K562 (cell line): ENCODE results near the gene GOLGA6L2. TPM values are rescaled to one million over a fixed set of nuclear protein-coding genes. Genes with fewer than 3 reads are reported as not detected.

Experiments
- ATAC-seq: fragments of 200-7000 bp; cut with Tn5 transposase; 3 replicates; pipeline ENCODE4 v1.9.1; 2020; ENCODE audit warnings: moderate library complexity
- Bru-seq: library from RNA; stranded (reverse); fragments of 400-500 nt; gene quantifications from one replicate; lab custom pipeline; 2021; lab: Mats Ljungman, UMichigan
- BruChase-seq, 2 experiments: library from RNA; stranded (reverse); fragments of 400-500 nt; gene quantifications; one replicate each; lab custom pipeline; 2021; lab: Mats Ljungman, UMichigan
- BruUV-seq: library from RNA; stranded (reverse); fragments of 400-500 nt; replicated peaks from 2 replicates; lab custom pipeline; 2021; lab: Mats Ljungman, UMichigan
- CTCF ChIA-PET: fragments of 300-600 bp; formaldehyde crosslinking; extraction: SDS; loops from one replicate; lab custom pipeline; 2021; ENCODE audit warnings: low intra/inter-chr PET ratio; lab: Yijun Ruan, JAX
- POLR2A ChIA-PET: fragments of 300-600, 350-650 bp; sonication (Branson Sonifier 250); formaldehyde crosslinking; extraction: SDS; loops from one replicate; lab custom pipeline; 2021; ENCODE audit warnings: antibody characterized with exemption, inconsistent platforms; lab: Yijun Ruan, JAX
- DNase-seq, 4 experiments: peaks; one replicate each; pipeline versions ENCODE4 v3.0.0 to v3.0.0-alpha.2; 2011 to 2018; ENCODE audit warnings: low spot score in 3 of 4, mixed read lengths in 3 of 4; ENCODE audit errors: extremely low read depth in 1 of 4
- FAIRE-seq: peaks from 2 replicates; lab custom pipeline; 2011; peaks lifted over from hg19 to GRCh38; lab: Jason Lieb, UNC
- H2AFZ ChIP-seq: 2 replicates; pipeline ENCODE4 v1.6.0; 2011; ENCODE audit warnings: low read depth, low read length, control low read depth, inconsistent platforms
- H3K27ac ChIP-seq: fragments of 200-600 bp; 3 replicates; pipeline ENCODE4 v1.8.0; 2011; ENCODE audit warnings: low read depth, mild to moderate bottlenecking, control low read depth, inconsistent platforms, low read length, moderate library complexity, mixed read lengths; ENCODE audit errors: extremely low read depth
- H3K27me3 ChIP-seq, 2 experiments: fragments of 300-600 bp in 1 of 2; 2 replicates in 1 of 2; 3 replicates in 1 of 2; pipeline versions ENCODE4 v1.6.0 to v1.8.0; 2011; ENCODE audit warnings: inconsistent platforms in 2 of 2, low read length in 2 of 2, mild to moderate bottlenecking in 1 of 2, mixed read lengths in 1 of 2, moderate library complexity in 1 of 2; ENCODE audit not compliant: control insufficient read depth in 2 of 2, insufficient read depth in 2 of 2
- H3K36me3 ChIP-seq: fragments of 300-600 bp; 3 replicates; pipeline ENCODE4 v1.8.0; 2011; ENCODE audit warnings: mild to moderate bottlenecking, low read length, inconsistent platforms; ENCODE audit not compliant: control insufficient read depth, insufficient read depth
- H3K4me1 ChIP-seq, 2 experiments: fragments of 200-600 bp in 1 of 2; replicated peaks in 1 of 2; 2 replicates in 1 of 2; 3 replicates in 1 of 2; pipeline versions ENCODE4 v1.5.1 to v1.8.0; 2011; ENCODE audit warnings: inconsistent platforms in 2 of 2, low read length in 2 of 2, mild to moderate bottlenecking in 1 of 2, mixed read lengths in 1 of 2, moderate library complexity in 1 of 2; ENCODE audit not compliant: control insufficient read depth in 2 of 2, insufficient read depth in 2 of 2
- H3K4me2 ChIP-seq: 2 replicates; pipeline ENCODE4 v1.6.1; 2011; ENCODE audit warnings: low read length, control low read depth, inconsistent platforms, mixed read lengths; ENCODE audit not compliant: insufficient read depth
- H3K4me3 ChIP-seq: fragments of 200-600 bp; sonication (generic), shearing (Covaris generic); 2 replicates; pipeline ENCODE4 v1.5.1; 2016; ENCODE audit warnings: control low read depth, inconsistent platforms
- H3K79me2 ChIP-seq: fragments of 200-600 bp; 3 replicates; pipeline ENCODE4 v1.8.0; 2011; ENCODE audit warnings: low read length, inconsistent platforms; ENCODE audit not compliant: control insufficient read depth, insufficient read depth
- H3K9ac ChIP-seq, 2 experiments: 2 replicates each; pipeline versions ENCODE4 v1.6.0 to v1.6.1; 2011; ENCODE audit warnings: low read depth in 2 of 2, low read length in 2 of 2, control low read depth in 1 of 2, inconsistent platforms in 1 of 2, mild to moderate bottlenecking in 1 of 2, mixed read lengths in 1 of 2; ENCODE audit not compliant: insufficient read depth in 1 of 2
- H3K9me1 ChIP-seq: one replicate; pipeline ENCODE4 v1.6.0; 2011; ENCODE audit warnings: inconsistent platforms, mild to moderate bottlenecking, low read length, moderate library complexity; ENCODE audit not compliant: control insufficient read depth, insufficient read depth
- H3K9me3 ChIP-seq: replicated peaks from 2 replicates; pipeline ENCODE4 v1.5.1; 2011; ENCODE audit warnings: low read depth, low read length, inconsistent platforms; ENCODE audit not compliant: control insufficient read depth, insufficient read depth
- H4K20me1 ChIP-seq: replicated peaks from 2 replicates; pipeline ENCODE4 v1.6.1; 2011; ENCODE audit warnings: low read length, inconsistent platforms, mixed read lengths; ENCODE audit not compliant: control insufficient read depth, insufficient read depth
- ATF1 ChIP-seq, 2 experiments: fragments of 450-650 bp in 1 of 2; IDR thresholded peaks; 2 replicates each; pipeline ENCODE4 v1.6.1; 2016; ENCODE audit warnings: missing compliant biosample characterization in 1 of 2, missing genetic modification characterization in 1 of 2
- CBFB ChIP-seq: sonication (generic); formaldehyde crosslinking; IDR thresholded peaks from 2 replicates; pipeline ENCODE4 v1.4.0; 2020; ENCODE audit warnings: mild to moderate bottlenecking, missing genetic modification reagents
- E2F3 ChIP-seq: fragments of 250-450 bp; sonication (Bioruptor Pico); IDR thresholded peaks from 2 replicates; pipeline ENCODE4 v1.4.0; 2020; ENCODE audit warnings: mild to moderate bottlenecking
- HNRNPUL1 ChIP-seq: fragments of 200-400 bp; formaldehyde crosslinking; IDR thresholded peaks from 2 replicates; pipeline ENCODE4 v1.6.1; 2017; ENCODE audit warnings: low read length
- IRF9 ChIP-seq: fragments of 450-650 bp; IDR thresholded peaks from 2 replicates; pipeline ENCODE4 v1.6.1; 2016; ENCODE audit warnings: missing biosample characterization, missing genetic modification characterization
- KLF1 ChIP-seq: fragments of 450-650 bp; IDR thresholded peaks from 2 replicates; pipeline ENCODE4 v1.6.1; 2016; ENCODE audit warnings: missing genetic modification characterization, missing compliant biosample characterization
- LEF1 ChIP-seq: fragments of 450-650 bp; IDR thresholded peaks from 2 replicates; pipeline ENCODE4 v1.6.1; 2016; ENCODE audit warnings: mild to moderate bottlenecking
- MAFF ChIP-seq: IDR thresholded peaks from 2 replicates; pipeline ENCODE4 v1.6.1; 2012; ENCODE audit warnings: low read length, improper control_type of control experiment
- MAZ ChIP-seq, 2 experiments: fragments of 450-650 bp in 1 of 2; sonication (generic) in 1 of 2; formaldehyde crosslinking; IDR thresholded peaks in 1 of 2; conservative IDR thresholded peaks in 1 of 2; 2 replicates each; pipeline versions ENCODE4 v1.4.0 to v1.5.0; 2020; ENCODE audit warnings: mild to moderate bottlenecking in 1 of 2, missing genetic modification reagents in 1 of 2
- MNT ChIP-seq, 2 experiments: fragments of 450-650 bp; conservative IDR thresholded peaks; 2 replicates each; pipeline ENCODE4 v1.6.1; 2017; ENCODE audit warnings: mild to moderate bottlenecking in 2 of 2, moderate library complexity in 2 of 2
- NFYB ChIP-seq: IDR thresholded peaks from 2 replicates; pipeline ENCODE4 v1.6.1; 2011; ENCODE audit warnings: mild to moderate bottlenecking, moderate library complexity; ENCODE audit not compliant: insufficient read length; ENCODE audit errors: extremely low read depth
- TCF7 ChIP-seq: sonication (generic); IDR thresholded peaks from 2 replicates; pipeline ENCODE4 v1.6.1; 2016; ENCODE audit warnings: antibody characterized with exemption, borderline replicate concordance
- TCF7L2 ChIP-seq: fragments of 150-350 bp; IDR thresholded peaks from 2 replicates; pipeline ENCODE4 v1.6.1; 2016; ENCODE audit warnings: low read depth, mild to moderate bottlenecking, low read length, moderate library complexity
- ZBTB12 ChIP-seq: fragments of 250-450 bp; sonication (Bioruptor Pico); IDR thresholded peaks from 2 replicates; pipeline ENCODE4 v1.4.0; 2020
- ZNF174 ChIP-seq: fragments of 250-450 bp; sonication (Bioruptor Pico); IDR thresholded peaks from 2 replicates; pipeline ENCODE4 v1.4.0; 2020; ENCODE audit warnings: mild to moderate bottlenecking
- ZNF408 ChIP-seq: fragments of 250-450 bp; sonication (Bioruptor Pico); IDR thresholded peaks from 2 replicates; pipeline ENCODE4 v1.4.0; 2020; ENCODE audit warnings: low read depth, mild to moderate bottlenecking, moderate library complexity
- ZNF444 ChIP-seq: fragments of 250-450 bp; sonication (Bioruptor Pico); IDR thresholded peaks from 2 replicates; pipeline ENCODE4 v1.4.0; 2020; ENCODE audit warnings: mild to moderate bottlenecking, moderate library complexity
- WGBS: fragments of 100-300 bp; shearing (Covaris generic); methylation state at CpG from one replicate; pipeline ENCODE4 v1.1.6; 2016; ENCODE audit warnings: low coverage, mixed read lengths; ENCODE audit not compliant: insufficient coverage; ENCODE audit errors: missing lambda C conversion rate; 5-methylcytosine and 5-hydroxymethylcytosine counted together
- in situ Hi-C: fragments of 300-500 bp; cut with MboI; formaldehyde crosslinking; loops from 4 replicates; pipeline ENCODE4 v1.15.0; 2018; ENCODE audit warnings: inconsistent platforms, mixed read lengths
- intact Hi-C: fragments of 100-400 bp; cut with micrococcal nuclease; formaldehyde crosslinking; loops from 2 replicates; pipeline ENCODE4 v1.14.2; 2022
- long read RNA-seq, 3 experiments: library from polyadenylated mRNA in 2 of 3; library from RNA in 1 of 3; unstranded in 2 of 3; stranded (forward) in 1 of 3; transcript quantifications; one replicate each; pipeline ENCODE4 v2.0.0, GENCODE V29; 2019 to 2022
- polyA minus RNA-seq, 3 experiments: library from RNA; depleted of rRNA, polyadenylated mRNA; stranded (reverse); fragments of >200 nt; gene quantifications; 2 replicates each; pipeline ENCODE4 v1.2.3, GENCODE V29; 2011
- polyA plus RNA-seq, 8 experiments: library from polyadenylated mRNA; depleted of rRNA in 4 of 8; stranded (reverse) in 5 of 8; unstranded in 3 of 8; fragments of >200 nt; fragmentation: Nextera tagmentation in 2 of 8; fragmentation: Illumina TruSeq in 1 of 8; extraction: Ambion mirVana in 2 of 8; extraction: Trizol in 1 of 8; gene quantifications; 2 replicates each; pipeline versions ENCODE4 v1.2.1 to v1.2.3, GENCODE V29; 2011 to 2014; ENCODE audit warnings: inconsistent platforms in 1 of 8, missing spikeins in 1 of 8
- total RNA-seq, 7 experiments: library from RNA; depleted of rRNA in 6 of 7; stranded (reverse); fragments of >200 nt in 6 of 7; fragmentation: Illumina TruSeq in 2 of 7; extraction: Trizol in 2 of 7; gene quantifications; 2 replicates each; pipeline versions ENCODE4 v1.2.1 to v1.2.3, GENCODE V29; 2011 to 2021; ENCODE audit warnings: low replicate concordance in 1 of 7

Gene GOLGA6L2
- total RNA-seq (2011; cell fraction: chromatin; rRNA removed; ENCODE audit: low replicate concordance): not detected in 2 replicates
- total RNA-seq (2011; cell fraction: nucleolus; rRNA removed): not detected in 2 replicates
- not detected in 2 replicates for total RNA-seq (2011; cell fraction: nucleoplasm; rRNA removed)
- total RNA-seq (2014; rRNA removed) (not detected in 2 replicates), total RNA-seq (2014; rRNA removed; fragmentation: Illumina TruSeq; extraction: Trizol) (not detected in 2 replicates), total RNA-seq (2015; rRNA removed; fragmentation: Illumina TruSeq; extraction: Trizol) (not detected in 2 replicates), total RNA-seq (2021) (not detected in 2 replicates), polyA plus RNA-seq (2011; rRNA removed) (not detected in 2 replicates), polyA plus RNA-seq (2014; fragmentation: Illumina TruSeq; extraction: Trizol) (not detected in 2 replicates), polyA plus RNA-seq (2014; fragmentation: Nextera tagmentation; extraction: Ambion mirVana) (not detected), polyA plus RNA-seq (2014; rRNA removed) (not detected in 2 replicates), polyA minus RNA-seq (2011; rRNA and poly(A)+ RNA removed) (not detected in 2 replicates), Bru-seq, nascent RNA (not detected), BruChase-seq, experiment 1, labeled RNA remaining after a 2-hour chase (not detected), BruChase-seq, experiment 2, labeled RNA remaining after a 6-hour chase (percentile 15 among the genes with signal in this experiment)
- not detected in 2 replicates for polyA plus RNA-seq (2011; cell fraction: cytosol; rRNA removed)
- polyA plus RNA-seq (2011; cell fraction: nucleus; rRNA removed): not detected in 2 replicates
- 0.07 TPM in 1 of 2 replicates, not detected in the other for polyA plus RNA-seq (2012)
- polyA minus RNA-seq (2011; cell fraction: cytosol; rRNA and poly(A)+ RNA removed): not detected in 2 replicates
- polyA minus RNA-seq (2011; cell fraction: nucleus; rRNA and poly(A)+ RNA removed): not detected in 2 replicates
- long read RNA-seq, experiment 1: 0 reads
- long read RNA-seq, experiment 2: 0 reads
- long read RNA-seq, experiment 3: 0 reads

- H4K20me1 ChIP-seq: no peaks in the 10 kb centered on the region
- peaks cover 0 to 5% of the 10 kb centered on the region in 2 experiments; a peak in 2 of 5 replicates for H3K4me1 ChIP-seq
- H3K9me1 ChIP-seq: no peaks in the 10 kb centered on the region
- in situ Hi-C loops: no loop called here
- BruUV-seq: no TSS peak
- 0% methylated on average over 6 of the region's 10 CpGs for WGBS
- intact Hi-C loops: no loop called here
- no peak within 1 kb of the TSS for H3K27ac ChIP-seq
- no peaks in the 10 kb centered on the region for H3K9me3 ChIP-seq
- H3K4me3 ChIP-seq: no peak within 1 kb of the TSS
- ChIA-PET CTCF (no interaction called here), POLR2A (no interaction called here)
- H3K36me3 ChIP-seq: no peaks in the 10 kb centered on the region
- DNase-seq (peak; percentile 67 to 80 (median 74)), ATAC-seq (peak; percentile 96), FAIRE-seq (peak; percentile 97)
- no peak within 1 kb of the TSS for H3K9ac ChIP-seq
- no peaks in the 10 kb centered on the region for H3K79me2 ChIP-seq
- H2AFZ ChIP-seq: no peak within 1 kb of the TSS
- H3K4me2 ChIP-seq: no peak within 1 kb of the TSS
- peaks cover 10 to 16% of the 10 kb centered on the region in 2 experiments; a peak in 4 of 5 replicates for H3K27me3 ChIP-seq
- TF ChIP-seq LEF1 (peak; percentile 45; the same call in 1 of the 2 replicates), KLF1 (tag) (no peak), E2F3 (CRISPR knock-in tag) (no peak), ZNF444 (no peak), ZNF408 (CRISPR knock-in tag) (no peak), ZBTB12 (no peak), ATF1 (CRISPR knock-in tag; IDR thresholded peaks at IDR 0.05) (no peak), ATF1 (tag; IDR thresholded peaks at IDR 0.05) (peak; percentile 76), TCF7L2 (peak; percentile 77), HNRNPUL1 (no peak), MAZ (CRISPR knock-in tag; conservative IDR thresholded peaks at IDR 0.05 in 1 of 2, IDR thresholded peaks at IDR 0.05 in 1 of 2) (no peak), IRF9 (tag) (no peak), ZNF174 (no peak), TCF7 (0 out of 2 replicates have a peak, but pooled peaks have one; percentile 60), MNT (conservative IDR thresholded peaks at IDR 0.05) (peak; percentile 40 to 48; a peak in 3 of 4 replicates), MAFF (no peak), NFYB (no peak), CBFB (CRISPR knock-in tag) (no peak)
Observed at GRCh38 chr15:23447107-23447500, at the start of gene GOLGA6L2. TSS of gene GOLGA6L2 (minus strand) at chr15:23447243. CDS start at chr15:23447181, 62 bp downstream.
